BLaER1 (cell line): Measurements from ENCODE around the gene CMSS1.
"Not testable (repeated sequence)": the region's sequence is repeated elsewhere in the genome, so short reads cannot be mapped to it uniquely, and the experiment has no call there.

ENCODE experiments used
- H3K27ac ChIP-seq: shearing (Covaris generic); formaldehyde crosslinking; 2 replicates; pipeline ENCODE4 v1.8.1; 2022
- H3K27me3 ChIP-seq: shearing (Covaris generic); formaldehyde crosslinking; 2 replicates; pipeline ENCODE4 v1.8.1; 2022
- H3K36me3 ChIP-seq: shearing (Covaris generic); formaldehyde crosslinking; 2 replicates; pipeline ENCODE4 v1.8.1; 2022
- H3K4me1 ChIP-seq: shearing (Covaris generic); formaldehyde crosslinking; 2 replicates; pipeline ENCODE4 v1.8.1; 2022
- H3K4me2 ChIP-seq: shearing (Covaris generic); formaldehyde crosslinking; 2 replicates; pipeline ENCODE4 v1.8.1; 2022
- H3K4me3 ChIP-seq: shearing (Covaris generic); formaldehyde crosslinking; 2 replicates; pipeline ENCODE4 v1.8.1; 2022
- H3K9ac ChIP-seq: shearing (Covaris generic); formaldehyde crosslinking; 2 replicates; pipeline ENCODE4 v1.8.1; 2022
- H3K9me3 ChIP-seq: shearing (Covaris generic); formaldehyde crosslinking; 2 replicates; pipeline ENCODE4 v1.8.1; 2022
- H4K20me1 ChIP-seq: shearing (Covaris generic); formaldehyde crosslinking; 2 replicates; pipeline ENCODE4 v1.8.1; 2022
- Cebpa-rat ChIP-seq: shearing (Covaris generic); IDR thresholded peaks from 2 replicates; pipeline ENCODE4 v1.8.1; 2022

The CMSS1 gene

DNA sequence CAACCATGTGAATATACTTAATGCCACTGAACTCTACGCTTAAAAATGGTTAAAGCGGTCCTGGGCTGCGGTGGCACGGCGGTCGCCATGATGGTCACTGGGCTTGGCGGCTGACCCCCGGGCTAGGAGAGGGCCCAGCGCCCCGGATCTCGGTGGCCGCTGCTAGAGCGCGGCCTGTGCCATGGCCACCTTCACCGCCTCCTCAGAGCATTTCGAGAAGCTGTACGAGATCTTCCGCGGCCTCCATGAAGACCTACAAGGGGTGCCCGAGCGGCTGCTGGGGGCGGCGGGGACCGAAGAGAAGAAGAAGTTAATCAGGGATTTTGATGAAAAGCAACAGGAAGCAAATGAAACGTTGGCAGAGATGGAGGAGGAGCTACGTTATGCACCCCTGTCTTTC, 407.5 kb downstream of the CMSS1 start:
- no peaks in the 10 kb centered on the region for H4K20me1 ChIP-seq

DNA sequence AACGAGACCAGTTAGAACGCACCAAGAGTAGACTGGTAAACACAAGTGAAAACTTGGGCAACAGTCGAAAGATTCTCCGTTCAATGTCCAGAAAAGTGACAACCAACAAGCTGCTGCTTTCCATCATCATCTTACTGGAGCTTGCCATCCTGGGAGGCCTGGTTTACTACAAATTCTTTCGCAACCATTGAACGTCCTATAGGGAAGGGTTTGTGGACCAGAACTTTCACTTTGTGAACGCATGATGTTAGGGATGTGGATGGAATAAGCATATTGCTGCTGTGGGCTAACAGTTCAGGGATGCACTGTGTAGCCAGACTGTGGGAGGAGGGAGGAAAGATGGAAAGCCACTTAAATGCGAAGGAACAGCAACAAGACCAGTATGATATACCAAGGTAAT, 408.2 kb downstream of the CMSS1 start:
- Histone ChIP-seq H3K9ac (no peak overlapping the region), H3K9me3 (peaks cover 19% of the 10 kb centered on the region), H3K27me3 (no peaks in the 10 kb centered on the region), H3K4me1 (no peaks in the 10 kb centered on the region), H3K27ac (no peak overlapping the region), H4K20me1 (no peaks in the 10 kb centered on the region), H3K4me3 (no peak overlapping the region), H3K4me2 (no peak overlapping the region), H3K36me3 (no peaks in the 10 kb centered on the region)
- no peak for TF ChIP-seq Cebpa-rat

More for the DNA sequence above, 407.5 kb downstream of the CMSS1 start:
- Histone ChIP-seq H3K4me1 (no peaks in the 10 kb centered on the region), H3K4me2 (no peak overlapping the region), H3K27ac (no peak overlapping the region), H3K9me3 (peaks cover 15% of the 10 kb centered on the region), H3K27me3 (no peaks in the 10 kb centered on the region), H3K4me3 (no peak overlapping the region), H3K9ac (no peak overlapping the region), H3K36me3 (no peaks in the 10 kb centered on the region)
- no peak for TF ChIP-seq Cebpa-rat

DNA sequence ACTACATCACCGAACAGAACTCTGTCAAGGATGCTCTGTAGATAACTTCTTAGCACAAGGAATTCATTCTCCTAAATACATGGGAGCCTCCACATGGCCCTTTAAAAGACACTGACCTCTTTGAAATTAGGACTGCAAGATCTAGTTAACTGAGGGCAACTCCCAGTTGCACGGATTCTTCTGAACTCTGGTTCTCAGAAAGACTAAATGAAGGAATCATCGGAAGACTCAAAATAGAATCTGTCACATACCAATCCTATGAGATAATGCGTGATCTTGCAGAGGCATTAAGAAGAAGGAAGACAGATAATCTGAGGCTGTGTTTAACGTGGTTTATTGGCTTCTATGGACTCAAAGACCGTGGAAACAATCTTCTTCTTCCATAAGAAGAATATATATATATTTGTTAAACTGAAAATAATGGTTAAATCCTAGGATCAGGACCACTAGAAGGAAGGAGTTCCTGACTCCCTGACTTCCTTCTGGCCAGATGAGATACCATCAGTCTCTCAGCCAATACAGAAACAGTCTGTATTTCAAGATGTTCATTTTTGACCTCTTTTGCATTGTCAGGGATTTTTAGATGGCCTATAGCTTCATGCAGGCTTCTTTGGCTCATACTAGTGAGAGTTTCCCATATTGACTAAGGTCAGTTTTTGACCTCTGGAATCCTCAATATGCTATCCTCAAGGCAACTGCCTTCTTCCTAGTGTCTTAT, 409.2 kb downstream of the CMSS1 start:
- Histone ChIP-seq H3K4me3 (no peak overlapping the region), H3K9me3 (peaks cover 19% of the 10 kb centered on the region), H3K27me3 (no peaks in the 10 kb centered on the region), H3K27ac (no peak overlapping the region), H3K4me1 (no peaks in the 10 kb centered on the region), H4K20me1 (no peaks in the 10 kb centered on the region), H3K36me3 (no peaks in the 10 kb centered on the region), H3K4me2 (no peak overlapping the region), H3K9ac (no peak overlapping the region)
- TF ChIP-seq Cebpa-rat: no peak

DNA sequence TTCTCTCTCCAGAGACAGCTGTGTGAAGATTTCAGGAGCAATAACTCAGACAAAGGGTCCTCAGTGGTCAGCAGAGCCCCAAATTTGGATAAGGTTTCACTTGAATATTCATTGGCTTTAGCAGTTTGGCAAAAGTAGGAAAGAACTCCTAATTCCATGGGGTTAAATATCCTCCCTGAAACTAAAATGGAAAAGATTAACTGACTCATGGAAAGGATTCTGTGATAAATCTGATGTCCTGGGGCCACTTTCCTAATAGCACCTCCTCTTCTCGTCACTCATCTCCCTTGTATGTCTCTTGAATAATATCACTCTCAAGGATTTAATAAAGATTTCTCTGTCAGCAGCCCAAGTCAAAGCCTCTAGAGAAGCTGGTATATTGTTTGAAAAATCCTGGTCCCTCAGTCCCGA, 409.9 kb downstream of the CMSS1 start:
- peaks cover 19% of the 10 kb centered on the region for H3K9me3 ChIP-seq
- no peak overlapping the region for H3K4me2 ChIP-seq
- H3K4me1 ChIP-seq: no peaks in the 10 kb centered on the region
- H3K36me3 ChIP-seq: no peaks in the 10 kb centered on the region
- H3K27me3 ChIP-seq: no peaks in the 10 kb centered on the region
- H3K4me3 ChIP-seq: no peak overlapping the region
- no peak for TF ChIP-seq Cebpa-rat
- H4K20me1 ChIP-seq: no peaks in the 10 kb centered on the region
- H3K9ac ChIP-seq: no peak overlapping the region
- no peak overlapping the region for H3K27ac ChIP-seq

DNA sequence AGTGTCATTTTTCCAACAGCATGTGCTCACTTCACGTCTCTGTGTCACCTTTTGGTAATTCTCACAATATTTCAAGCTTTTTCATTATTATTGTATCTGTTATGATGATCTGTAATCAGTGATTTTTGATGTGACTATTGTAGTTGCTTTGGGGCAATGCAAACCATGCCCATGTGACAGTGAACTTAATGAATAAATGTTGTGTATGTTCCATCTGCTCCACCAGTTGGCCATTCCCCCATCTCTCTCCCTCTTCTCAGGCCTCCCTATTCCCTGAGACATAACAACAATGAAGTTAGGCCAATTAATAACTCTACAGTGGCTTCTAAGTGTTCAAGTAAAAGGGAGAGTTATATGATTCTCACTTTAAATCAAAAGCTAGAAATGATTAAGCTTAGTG, 410.6 kb downstream of the CMSS1 start:
- Histone ChIP-seq H3K9ac (no peak overlapping the region), H3K36me3 (no peaks in the 10 kb centered on the region), H3K4me3 (no peak overlapping the region), H3K27ac (no peak overlapping the region), H4K20me1 (no peaks in the 10 kb centered on the region), H3K4me2 (no peak overlapping the region), H3K9me3 (peaks cover 19% of the 10 kb centered on the region), H3K27me3 (no peaks in the 10 kb centered on the region), H3K4me1 (no peaks in the 10 kb centered on the region)
- TF ChIP-seq Cebpa-rat: no peak

DNA sequence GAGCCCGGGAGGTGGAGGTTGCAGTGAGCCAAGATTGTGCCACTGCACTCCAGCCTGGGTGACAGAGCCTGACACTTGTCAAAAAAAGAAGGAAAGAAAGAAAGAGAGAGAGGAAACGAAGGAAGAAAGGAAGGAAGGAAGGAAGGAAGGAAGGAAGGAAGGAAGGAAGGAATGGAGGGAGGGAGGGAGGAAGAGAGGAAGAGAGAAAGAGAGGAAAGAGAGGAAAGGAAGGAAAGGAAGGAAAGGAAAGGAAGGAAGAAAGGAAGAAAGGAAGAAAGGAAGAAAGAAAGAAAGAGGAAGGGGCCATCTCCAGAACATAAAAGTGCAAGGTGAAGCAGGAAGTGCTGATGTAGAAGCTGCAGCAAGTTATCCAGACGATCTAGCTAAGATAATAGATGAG, 411.5 kb downstream of the CMSS1 start:
- H3K27me3 ChIP-seq, H4K20me1 ChIP-seq, H3K27ac ChIP-seq, H3K9ac ChIP-seq, H3K4me2 ChIP-seq, H3K4me1 ChIP-seq, H3K36me3 ChIP-seq, H3K4me3 ChIP-seq: not testable (repeated sequence)
- peaks cover 19% of the 10 kb centered on the region for H3K9me3 ChIP-seq

DNA sequence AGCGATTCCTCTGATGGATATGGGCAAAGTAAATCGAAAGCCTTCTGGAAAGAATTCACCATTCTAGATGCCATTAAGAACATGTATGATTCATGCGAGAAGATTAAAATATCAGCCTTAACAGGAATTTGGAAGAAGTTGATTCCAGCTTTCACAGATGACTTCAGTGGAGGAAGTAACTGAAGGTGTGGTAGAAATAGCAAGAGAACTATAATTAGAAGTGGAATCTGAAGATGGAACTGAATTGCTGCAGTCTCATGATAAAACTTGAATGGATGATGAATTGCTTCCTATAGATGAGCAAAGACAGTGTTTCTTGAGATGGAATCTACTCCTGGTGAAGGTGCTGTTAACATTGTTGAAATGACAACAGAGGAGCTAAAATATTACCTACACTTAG, 413.0 kb downstream of the CMSS1 start:
- Histone ChIP-seq H3K36me3 (no peaks in the 10 kb centered on the region), H3K4me3 (no peak overlapping the region), H4K20me1 (no peaks in the 10 kb centered on the region), H3K4me1 (no peaks in the 10 kb centered on the region), H3K9ac (no peak overlapping the region), H3K27me3 (no peaks in the 10 kb centered on the region), H3K4me2 (no peak overlapping the region), H3K9me3 (peaks cover 13% of the 10 kb centered on the region), H3K27ac (no peak overlapping the region)
- no peak for TF ChIP-seq Cebpa-rat
